Neutrophil (primary cell): ENCODE results near the gene RNU5B-1.

Source experiments
- H3K27ac ChIP-seq: fragments of 200-600 bp; sonication (generic); 2 replicates; pipeline ENCODE4 v1.5.1; 2016; ENCODE audit warnings: mild to moderate bottlenecking, moderate library complexity
- H3K27me3 ChIP-seq: fragments of 200-600 bp; sonication (generic); 2 replicates; pipeline ENCODE4 v1.6.0; 2016; ENCODE audit warnings: mild to moderate bottlenecking
- H3K36me3 ChIP-seq: fragments of 200-600 bp; sonication (generic); 2 replicates; pipeline ENCODE4 v1.5.1; 2017
- H3K4me1 ChIP-seq, 2 experiments: fragments of 200-600 bp in 1 of 2; sonication (generic) in 1 of 2; 1 replicate in 1 of 2; 2 replicates in 1 of 2; pipeline versions ENCODE4 v1.5.1 to v1.6.1; 2013 to 2016; ENCODE audit warnings: low read depth in 1 of 2, low read length in 1 of 2, mild to moderate bottlenecking in 1 of 2, moderate library complexity in 1 of 2; ENCODE audit not compliant: control insufficient read depth in 1 of 2, insufficient read depth in 1 of 2
- H3K4me3 ChIP-seq, 2 experiments: fragments of 200-600 bp in 1 of 2; sonication (generic) in 1 of 2; 1 replicate in 1 of 2; 2 replicates in 1 of 2; pipeline ENCODE4 v1.5.1; 2013 to 2016; ENCODE audit warnings: low read depth in 1 of 2, low read length in 1 of 2, mild to moderate bottlenecking in 1 of 2, moderate library complexity in 1 of 2
- H3K9me3 ChIP-seq: fragments of 200-600 bp; sonication (generic); 2 replicates; pipeline ENCODE4 v1.5.1; 2016
- TF ChIP-seq, protein P1 (sequence below): fragments of 200-600 bp; sonication (generic); IDR thresholded peaks from 2 replicates; pipeline ENCODE4 v1.5.1; 2016; ENCODE audit warnings: antibody characterized with exemption

RNU5B-1 gene

DNA sequence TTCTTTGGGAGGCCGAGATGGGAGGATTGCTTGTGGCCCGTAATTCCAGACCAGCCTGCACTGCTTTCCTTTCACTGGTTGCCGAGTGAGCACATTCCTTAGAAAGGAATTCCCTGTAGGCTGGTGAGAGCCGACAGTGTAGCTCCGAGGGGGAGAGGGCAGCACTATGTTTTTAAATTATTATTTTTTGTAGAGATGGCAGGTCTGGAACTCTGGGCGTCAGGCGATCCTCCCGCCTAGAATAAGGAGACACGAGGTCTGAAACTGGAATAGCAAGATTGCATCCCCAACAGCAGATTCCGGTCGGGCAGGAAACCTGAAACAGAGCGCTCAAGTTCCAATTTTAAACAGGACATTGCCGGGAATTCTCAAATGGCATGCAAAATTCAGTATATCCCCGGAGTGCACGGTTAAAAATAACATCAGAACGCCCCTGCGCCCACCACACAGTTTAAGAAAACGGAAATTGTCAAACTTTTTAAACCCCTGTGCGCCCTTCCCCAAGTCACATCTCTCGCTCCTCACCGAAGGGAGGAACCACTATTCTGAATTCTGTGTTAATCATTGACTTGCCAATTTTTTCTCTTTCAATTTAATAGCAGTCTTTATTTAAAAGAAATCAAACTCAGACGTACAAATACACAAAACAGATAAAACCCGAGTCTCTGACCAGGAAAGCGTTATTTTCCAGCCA, 643 bp upstream of the RNU5B-1 start:
- TF ChIP-seq, protein P1, sequence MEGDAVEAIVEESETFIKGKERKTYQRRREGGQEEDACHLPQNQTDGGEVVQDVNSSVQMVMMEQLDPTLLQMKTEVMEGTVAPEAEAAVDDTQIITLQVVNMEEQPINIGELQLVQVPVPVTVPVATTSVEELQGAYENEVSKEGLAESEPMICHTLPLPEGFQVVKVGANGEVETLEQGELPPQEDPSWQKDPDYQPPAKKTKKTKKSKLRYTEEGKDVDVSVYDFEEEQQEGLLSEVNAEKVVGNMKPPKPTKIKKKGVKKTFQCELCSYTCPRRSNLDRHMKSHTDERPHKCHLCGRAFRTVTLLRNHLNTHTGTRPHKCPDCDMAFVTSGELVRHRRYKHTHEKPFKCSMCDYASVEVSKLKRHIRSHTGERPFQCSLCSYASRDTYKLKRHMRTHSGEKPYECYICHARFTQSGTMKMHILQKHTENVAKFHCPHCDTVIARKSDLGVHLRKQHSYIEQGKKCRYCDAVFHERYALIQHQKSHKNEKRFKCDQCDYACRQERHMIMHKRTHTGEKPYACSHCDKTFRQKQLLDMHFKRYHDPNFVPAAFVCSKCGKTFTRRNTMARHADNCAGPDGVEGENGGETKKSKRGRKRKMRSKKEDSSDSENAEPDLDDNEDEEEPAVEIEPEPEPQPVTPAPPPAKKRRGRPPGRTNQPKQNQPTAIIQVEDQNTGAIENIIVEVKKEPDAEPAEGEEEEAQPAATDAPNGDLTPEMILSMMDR, result no peak
- peak overlapping the region; percentile 62 to 66 for H3K4me3 ChIP-seq
- no peaks in the 10 kb centered on the region for H3K9me3 ChIP-seq
- H3K27ac ChIP-seq, result peak overlapping the region; percentile 79
- H3K36me3 ChIP-seq, result no peaks in the 10 kb centered on the region
- no peaks in the 10 kb centered on the region for H3K27me3 ChIP-seq
- H3K4me1 ChIP-seq, result peaks cover 25 to 28% of the 10 kb centered on the region in 2 experiments

DNA sequence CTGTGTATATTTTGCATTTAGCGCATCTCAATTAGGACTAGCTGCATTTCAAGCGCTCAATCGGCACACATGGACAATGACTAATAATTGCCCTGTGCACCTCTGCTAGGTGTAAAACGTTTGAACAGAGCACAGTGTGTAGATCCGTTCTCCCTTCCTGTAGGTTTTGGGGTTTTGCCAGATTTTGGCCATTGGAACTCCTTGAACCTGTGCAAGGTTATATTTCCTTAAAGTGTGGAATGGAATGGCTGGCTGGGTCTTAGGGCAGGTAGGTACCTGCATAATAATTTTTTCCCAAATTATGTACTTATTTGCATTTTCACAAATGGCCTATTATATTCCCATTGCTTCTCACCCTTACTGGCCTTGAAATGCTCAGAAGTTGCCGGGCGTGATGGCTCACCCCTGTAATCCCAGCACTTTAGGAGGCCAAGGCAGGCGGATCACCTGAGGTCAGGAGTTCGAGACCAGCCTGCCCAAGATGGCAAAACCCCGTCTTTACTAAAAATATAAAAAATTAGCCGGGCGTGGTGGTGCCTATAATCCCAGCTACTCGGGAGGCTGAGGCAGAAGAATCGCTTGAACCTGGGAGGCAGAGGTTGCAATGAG, 777 bp downstream of the RNU5B-1 start:
- peaks cover 28 to 29% of the 10 kb centered on the region in 2 experiments for H3K4me1 ChIP-seq
- TF ChIP-seq, protein P1, result no peak
- H3K4me3 ChIP-seq, result peak overlapping the region; percentile 62 to 66
- no peaks in the 10 kb centered on the region for H3K36me3 ChIP-seq
- H3K9me3 ChIP-seq, result no peaks in the 10 kb centered on the region
- peak overlapping the region; percentile 79 for H3K27ac ChIP-seq
- no peaks in the 10 kb centered on the region for H3K27me3 ChIP-seq

DNA sequence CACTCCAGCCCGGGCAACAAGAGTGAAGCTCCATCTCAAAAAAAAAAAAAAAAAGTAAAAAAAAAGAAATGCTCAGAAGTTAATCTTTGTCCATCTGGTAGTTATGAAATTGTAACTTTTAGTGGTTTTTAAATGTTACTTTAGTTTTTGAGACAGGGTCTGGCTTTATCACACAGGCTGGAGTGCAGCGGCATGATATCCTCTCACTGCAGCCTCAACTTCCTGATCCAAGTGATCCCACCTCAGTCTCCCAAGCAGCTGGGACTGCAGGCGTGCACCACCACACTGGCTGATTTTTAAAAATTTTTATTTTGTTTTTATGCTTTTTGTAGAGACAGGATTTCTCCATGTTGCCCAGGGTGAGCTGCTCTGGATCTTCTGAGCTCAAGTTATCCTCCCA, 1.3 kb downstream of the RNU5B-1 start:
- Histone ChIP-seq H3K27me3 (no peaks in the 10 kb centered on the region), H3K27ac (no peak overlapping the region), H3K9me3 (no peaks in the 10 kb centered on the region), H3K36me3 (no peaks in the 10 kb centered on the region), H3K4me1 (peaks cover 33% of the 10 kb centered on the region in 2 experiments), H3K4me3 (no peak overlapping the region)
- TF ChIP-seq, protein P1, result no peak

DNA sequence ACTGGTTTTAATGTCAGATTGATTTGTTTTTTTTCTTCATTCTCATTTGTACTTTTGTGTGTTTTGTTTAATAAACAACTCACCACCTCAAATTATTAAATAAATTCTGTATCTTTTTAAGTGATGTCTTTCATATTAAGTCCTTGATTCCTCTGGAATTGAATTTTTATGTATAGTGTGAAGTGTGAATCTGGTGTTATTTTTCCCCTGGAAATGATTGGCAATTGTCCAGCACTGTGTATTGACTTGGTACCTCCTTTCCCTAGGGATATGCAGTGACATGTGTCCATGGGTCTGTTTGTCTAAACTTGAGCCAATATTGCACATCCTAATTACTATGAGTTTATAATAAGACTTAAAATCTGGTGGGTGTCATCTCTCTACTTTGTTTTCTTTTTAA, 2.1 kb downstream of the RNU5B-1 start:
- Histone ChIP-seq H3K36me3 (no peaks in the 10 kb centered on the region), H3K27ac (no peak overlapping the region), H3K9me3 (no peaks in the 10 kb centered on the region), H3K4me3 (no peak overlapping the region), H3K27me3 (no peaks in the 10 kb centered on the region), H3K4me1 (peaks cover 33% of the 10 kb centered on the region in 2 experiments)
- TF ChIP-seq, protein P1, result no peak

DNA sequence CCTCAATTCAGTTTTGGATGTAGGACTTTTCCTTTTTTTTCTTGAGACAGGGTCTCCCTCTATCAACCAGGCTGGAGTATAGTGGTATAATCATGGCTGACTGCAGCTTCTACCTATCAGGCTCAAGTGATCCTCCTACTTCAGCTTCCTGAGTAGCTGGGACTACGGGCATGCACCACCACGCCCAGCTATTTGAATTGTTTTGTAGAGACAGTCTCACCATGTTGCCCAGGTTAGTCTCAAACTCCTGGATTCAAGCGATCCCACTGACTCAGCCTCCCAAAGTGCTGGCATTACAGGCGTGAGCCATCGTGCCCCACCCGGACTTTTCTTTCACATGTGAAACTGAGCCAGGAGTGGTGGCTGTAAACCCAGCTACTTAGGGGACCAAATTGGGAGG, 3.5 kb downstream of the RNU5B-1 start:
- TF ChIP-seq, protein P1, result no peak
- peaks cover 13% of the 10 kb centered on the region for H3K27me3 ChIP-seq
- H3K36me3 ChIP-seq, result no peaks in the 10 kb centered on the region
- no peaks in the 10 kb centered on the region for H3K9me3 ChIP-seq
- peaks cover 33% of the 10 kb centered on the region in 2 experiments for H3K4me1 ChIP-seq
- no peak overlapping the region for H3K4me3 ChIP-seq
- no peak overlapping the region for H3K27ac ChIP-seq
